H1 (cell line): Measurements from ENCODE around the gene PDE4DIP. TPM values are rescaled to one million over a fixed set of nuclear protein-coding genes. Genes with fewer than 3 reads are reported as not detected.
"Not testable (repeated sequence)": the region's sequence is repeated elsewhere in the genome, so short reads cannot be mapped to it uniquely, and the experiment has no call there.

Experiments
- CTCF ChIA-PET: fragments of 300-600 bp; sonication (Branson Sonifier 250); formaldehyde crosslinking; loops from one replicate; lab custom pipeline; 2021; ENCODE audit not compliant: partially characterized antibody; lab: Charles Lee
- POLR2A ChIA-PET: fragments of 300-600 bp; sonication (Branson Sonifier 250); formaldehyde crosslinking; loops from one replicate; lab custom pipeline; 2021; ENCODE audit warnings: inconsistent platforms; ENCODE audit not compliant: partially characterized antibody; lab: Charles Lee
- DNase-seq, 2 experiments: peaks; one replicate each; pipeline versions ENCODE4 v3.0.0 to v3.0.0-alpha.2; 2010 to 2022; ENCODE audit warnings: low spot score in 2 of 2, low read depth in 1 of 2, mixed read lengths in 1 of 2
- FAIRE-seq: peaks from 2 replicates; lab custom pipeline; 2011; peaks lifted over from hg19 to GRCh38; lab: Jason Lieb, UNC
- H2AFZ ChIP-seq: 2 replicates; pipeline ENCODE4 v1.8.1; 2012; ENCODE audit warnings: low read length, inconsistent platforms
- H2AK5ac ChIP-seq: 2 replicates; pipeline ENCODE4 v1.6.1; 2013; ENCODE audit warnings: low read depth, low read length
- H2BK120ac ChIP-seq: replicated peaks from 2 replicates; pipeline ENCODE3; 2013; ENCODE audit warnings: low read depth, low read length, inconsistent platforms
- H2BK12ac ChIP-seq: 2 replicates; pipeline ENCODE4 v1.6.1; 2013; ENCODE audit warnings: low read depth, low read length
- H2BK15ac ChIP-seq: 2 replicates; pipeline ENCODE4 v1.6.1; 2013; ENCODE audit warnings: low read length
- H2BK20ac ChIP-seq: 2 replicates; pipeline ENCODE4 v1.6.1; 2013; ENCODE audit warnings: low read length
- H2BK5ac ChIP-seq: 2 replicates; pipeline ENCODE4 v1.6.1; 2013; ENCODE audit warnings: low read depth, low read length
- H3K14ac ChIP-seq: 2 replicates; pipeline ENCODE4 v1.6.1; 2013; ENCODE audit warnings: inconsistent platforms; ENCODE audit not compliant: insufficient read length
- H3K18ac ChIP-seq: 2 replicates; pipeline ENCODE4 v1.6.1; 2013; ENCODE audit warnings: low read length; ENCODE audit errors: extremely low read depth
- H3K23ac ChIP-seq: 2 replicates; pipeline ENCODE4 v1.6.1; 2013; ENCODE audit warnings: inconsistent platforms; ENCODE audit not compliant: insufficient read length
- H3K23me2 ChIP-seq: 2 replicates; pipeline ENCODE4 v1.6.1; 2013; ENCODE audit warnings: low read depth, low read length
- H3K27ac ChIP-seq: 2 replicates; pipeline ENCODE4 v1.6.1; 2011; ENCODE audit warnings: low read depth, low read length, inconsistent platforms
- H3K27me3 ChIP-seq, 4 experiments: replicated peaks in 1 of 4; 1 replicate in 1 of 4; 2 replicates in 3 of 4; pipeline versions ENCODE4 v1.6.1 to v1.8.1; 2011 to 2013; ENCODE audit warnings: low read length in 3 of 4, mild to moderate bottlenecking in 3 of 4, inconsistent platforms in 2 of 4, mixed read lengths in 2 of 4, moderate library complexity in 1 of 4; ENCODE audit not compliant: control insufficient read depth in 3 of 4, insufficient read depth in 3 of 4; ENCODE audit errors: extremely low read depth in 1 of 4
- H3K36me3 ChIP-seq, 4 experiments: 2 replicates each; pipeline versions ENCODE4 v1.6.1 to v1.8.1; 2011 to 2013; ENCODE audit warnings: mild to moderate bottlenecking in 4 of 4, low read length in 3 of 4, moderate library complexity in 2 of 4, control low read depth in 1 of 4, inconsistent platforms in 1 of 4; ENCODE audit not compliant: insufficient read depth in 4 of 4, control insufficient read depth in 2 of 4
- H3K4ac ChIP-seq: replicated peaks from 2 replicates; pipeline ENCODE3; 2013; ENCODE audit warnings: low read length, low read depth, mixed read lengths, inconsistent platforms; ENCODE audit not compliant: insufficient read length
- H3K4me1 ChIP-seq, 4 experiments: replicated peaks in 1 of 4; 1 replicate in 1 of 4; 2 replicates in 3 of 4; pipeline versions ENCODE4 v1.6.1 to v1.8.1; 2011 to 2013; ENCODE audit warnings: low read length in 3 of 4, inconsistent platforms in 2 of 4, mixed read lengths in 1 of 4; ENCODE audit not compliant: insufficient read depth in 4 of 4, control insufficient read depth in 3 of 4
- H3K4me2 ChIP-seq, 2 experiments: 2 replicates each; pipeline versions ENCODE4 v1.6.1 to v1.8.1; 2011 to 2013; ENCODE audit warnings: low read depth in 2 of 2, low read length in 2 of 2, control low read depth in 1 of 2, inconsistent platforms in 1 of 2, mild to moderate bottlenecking in 1 of 2; ENCODE audit not compliant: insufficient read depth in 1 of 2
- H3K4me3 ChIP-seq, 4 experiments: fragments of 200-600, 300-600 bp in 1 of 4; sonication (generic), shearing (Covaris generic), sonication (Bioruptor Twin) in 1 of 4; 2 replicates each; pipeline versions ENCODE4 v1.5.1 to v1.8.1; 2011 to 2016; ENCODE audit warnings: low read length in 4 of 4, low read depth in 3 of 4, control low read depth in 2 of 4, inconsistent platforms in 2 of 4, mild to moderate bottlenecking in 2 of 4, mixed read lengths in 1 of 4, moderate library complexity in 1 of 4; ENCODE audit not compliant: insufficient read depth in 2 of 4; ENCODE audit errors: extremely low read depth in 1 of 4
- H3K56ac ChIP-seq: replicated peaks from 2 replicates; pipeline ENCODE3; 2013; ENCODE audit warnings: low read depth, mild to moderate bottlenecking, mixed read lengths, low read length, inconsistent platforms; ENCODE audit not compliant: insufficient read length
- H3K79me1 ChIP-seq: 2 replicates; pipeline ENCODE4 v1.6.1; 2013; ENCODE audit warnings: low read depth, low read length, control low read depth
- H3K79me2 ChIP-seq, 2 experiments: 2 replicates each; pipeline versions ENCODE4 v1.6.1 to v1.8.1; 2012 to 2013; ENCODE audit warnings: low read length in 2 of 2, mild to moderate bottlenecking in 2 of 2, inconsistent platforms in 1 of 2; ENCODE audit not compliant: insufficient read depth in 2 of 2, control insufficient read depth in 1 of 2
- H3K9ac ChIP-seq, 4 experiments: replicated peaks in 1 of 4; 1 replicate in 1 of 4; 2 replicates in 3 of 4; pipeline versions ENCODE4 v1.6.1 to v1.8.1; 2011 to 2013; ENCODE audit warnings: low read depth in 3 of 4, low read length in 3 of 4, control low read depth in 2 of 4, mild to moderate bottlenecking in 2 of 4, moderate library complexity in 2 of 4, inconsistent platforms in 1 of 4; ENCODE audit errors: extremely low read depth in 1 of 4
- H3K9me3 ChIP-seq, 2 experiments: 2 replicates each; pipeline versions ENCODE4 v1.6.1 to v1.8.1; 2012 to 2013; ENCODE audit warnings: mild to moderate bottlenecking in 2 of 2, moderate library complexity in 2 of 2, control low read depth in 1 of 2, inconsistent platforms in 1 of 2, low read depth in 1 of 2, low read length in 1 of 2, mixed read lengths in 1 of 2; ENCODE audit not compliant: insufficient read depth in 2 of 2
- H4K20me1 ChIP-seq, 2 experiments: replicated peaks in 1 of 2; 2 replicates each; pipeline versions ENCODE3 to v1.8.1; 2011 to 2013; ENCODE audit warnings: inconsistent platforms in 2 of 2, low read length in 2 of 2, mild to moderate bottlenecking in 1 of 2; ENCODE audit not compliant: insufficient read depth in 2 of 2, control insufficient read depth in 1 of 2
- H4K5ac ChIP-seq: 2 replicates; pipeline ENCODE4 v1.6.1; 2013; ENCODE audit warnings: low read length, low read depth, mixed read lengths, inconsistent platforms; ENCODE audit not compliant: insufficient read length
- H4K8ac ChIP-seq: 2 replicates; pipeline ENCODE4 v1.8.0; 2013; ENCODE audit warnings: mild to moderate bottlenecking, moderate library complexity, low read length, inconsistent platforms; ENCODE audit not compliant: insufficient read depth; ENCODE audit errors: extremely low read depth
- H4K91ac ChIP-seq: replicated peaks from 2 replicates; pipeline ENCODE3; 2013; ENCODE audit warnings: low read length, mixed read lengths, inconsistent platforms; ENCODE audit not compliant: insufficient read length
- WGBS, 2 experiments: shearing (Covaris generic) in 1 of 2; methylation state at CpG; one replicate each; pipeline versions ENCODE4 v1.1.6 to v1.1.7; 2013 to 2015; ENCODE audit warnings: low lambda C conversion rate in 2 of 2, mixed read lengths in 2 of 2, inconsistent platforms in 1 of 2, low coverage in 1 of 2, missing lambda C conversion rate in 1 of 2; ENCODE audit not compliant: insufficient replicate concordance in 2 of 2, insufficient coverage in 1 of 2, insufficient read length in 1 of 2; ENCODE audit errors: extremely low coverage in 1 of 2, missing lambda C conversion rate in 1 of 2; 5-methylcytosine and 5-hydroxymethylcytosine counted together
- polyA plus RNA-seq, 7 experiments: library from polyadenylated mRNA; depleted of rRNA in 3 of 7; stranded (reverse) in 5 of 7; unstranded in 2 of 7; fragments of >200 nt in 5 of 7; fragments of 200-250 nt in 2 of 7; gene quantifications; 1 replicate in 5 of 7; 2 replicates in 1 of 7; 4 replicates in 1 of 7; pipeline versions ENCODE4 v1.2.1 to v1.2.3, GENCODE V29; 2011 to 2013; ENCODE audit warnings: missing spikeins in 2 of 7, mixed read lengths in 2 of 7
- total RNA-seq: library from RNA; stranded (reverse); fragmentation: NEBNext Ultra II Directional; extraction: Animal tissue kit (Norgen Biotek cat#: 25700); gene quantifications from 2 replicates; pipeline ENCODE4 v1.2.1, GENCODE V29; 2021

The PDE4DIP gene
- total and polyA plus RNA-seq, 2 of the 8 experiments (the other 6 are each of a cell fraction or from before 2014, with no cell fraction given) = 8.4 to 40.5 TPM

DNA sequence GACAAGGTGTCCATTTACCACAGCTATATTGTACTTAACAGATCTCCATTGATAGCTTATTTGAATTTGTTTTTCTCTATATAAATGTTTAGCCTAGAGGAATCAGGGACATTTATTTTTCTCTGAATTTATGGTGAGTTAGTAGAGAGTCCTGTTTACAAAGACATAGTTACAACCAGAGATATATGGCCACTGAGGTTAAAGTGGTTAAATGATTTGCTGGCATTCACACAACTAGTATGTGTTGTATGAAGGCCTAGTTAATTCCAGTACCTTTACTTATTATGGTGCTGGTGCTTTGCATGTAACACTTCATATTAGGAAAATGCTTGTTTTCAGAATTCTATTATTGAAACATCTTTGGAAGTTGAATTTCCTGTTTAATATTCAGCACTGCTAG lies 6.6 kb downstream of the PDE4DIP start:
- H4K5ac ChIP-seq, CTCF ChIA-PET, H4K91ac ChIP-seq, H2BK120ac ChIP-seq, DNase-seq, H3K23me2 ChIP-seq, FAIRE-seq, H3K56ac ChIP-seq, H3K14ac ChIP-seq, H3K23ac ChIP-seq, H3K9me3 ChIP-seq, POLR2A ChIA-PET, H2BK5ac ChIP-seq, H3K27me3 ChIP-seq, H3K4ac ChIP-seq, H3K27ac ChIP-seq, H2BK15ac ChIP-seq, H3K4me1 ChIP-seq, H2BK20ac ChIP-seq, H3K4me3 ChIP-seq, H2AFZ ChIP-seq, H3K18ac ChIP-seq, H4K8ac ChIP-seq, H3K9ac ChIP-seq, H2BK12ac ChIP-seq, H3K79me1 ChIP-seq, H2AK5ac ChIP-seq, H3K36me3 ChIP-seq, H3K4me2 ChIP-seq, H3K79me2 ChIP-seq, H4K20me1 ChIP-seq: not testable (repeated sequence)

DNA sequence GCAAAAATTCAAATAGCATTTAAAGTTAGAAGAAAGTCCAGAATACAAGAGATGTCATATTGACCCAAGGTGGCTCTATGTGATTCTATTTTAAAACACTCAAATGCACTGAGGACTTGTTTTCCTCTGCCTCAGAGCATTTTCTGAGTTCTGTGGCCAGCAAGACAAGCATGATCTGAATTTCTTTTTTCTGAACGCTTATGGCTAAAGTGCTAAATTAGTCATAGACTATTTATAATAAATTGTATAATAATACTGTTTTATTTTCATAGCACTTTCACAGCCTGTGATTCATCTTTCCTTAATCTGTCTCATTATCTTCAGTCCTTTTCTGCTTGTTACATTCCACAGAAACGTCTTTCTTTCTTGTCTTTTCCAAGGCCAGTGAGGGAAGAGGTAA lies 7.5 kb downstream of the PDE4DIP start:
- H3K4me1 ChIP-seq, H2AFZ ChIP-seq, H3K14ac ChIP-seq, FAIRE-seq, H4K20me1 ChIP-seq, H3K4me3 ChIP-seq, H3K79me2 ChIP-seq, DNase-seq, H3K23ac ChIP-seq, H4K91ac ChIP-seq, H2BK12ac ChIP-seq, H3K9ac ChIP-seq, H2BK15ac ChIP-seq, H3K36me3 ChIP-seq, H4K8ac ChIP-seq, H3K4ac ChIP-seq, H3K4me2 ChIP-seq, H3K18ac ChIP-seq, H3K27me3 ChIP-seq, H2BK120ac ChIP-seq, H3K27ac ChIP-seq, POLR2A ChIA-PET, H3K79me1 ChIP-seq, H3K56ac ChIP-seq, H2BK5ac ChIP-seq, H3K9me3 ChIP-seq, CTCF ChIA-PET, H2AK5ac ChIP-seq, H3K23me2 ChIP-seq, H4K5ac ChIP-seq, H2BK20ac ChIP-seq: not testable (repeated sequence)
- WGBS, 2 experiments = no CpG with 5 or more reads among the region's 2 CpGs
